PFSK-1 (cell line): ENCODE results near the gene SESN2.

Experiments
- POLR2AphosphoS5 ChIP-seq: IDR thresholded peaks from 2 replicates; pipeline ENCODE4 v1.6.1; 2012; ENCODE audit warnings: low read depth, mild to moderate bottlenecking, control low read depth, low read length, moderate library complexity
- TF ChIP-seq, protein P1 (sequence below), 2 experiments: IDR thresholded peaks; 2 replicates each; pipeline versions ENCODE4 v1.6.1 to v1.8.0; 2011 to 2012; ENCODE audit warnings: low read depth in 2 of 2, low read length in 2 of 2, control low read depth in 1 of 2, inconsistent platforms in 1 of 2, mild to moderate bottlenecking in 1 of 2, moderate library complexity in 1 of 2; ENCODE audit not compliant: insufficient read depth in 1 of 2

DNA sequence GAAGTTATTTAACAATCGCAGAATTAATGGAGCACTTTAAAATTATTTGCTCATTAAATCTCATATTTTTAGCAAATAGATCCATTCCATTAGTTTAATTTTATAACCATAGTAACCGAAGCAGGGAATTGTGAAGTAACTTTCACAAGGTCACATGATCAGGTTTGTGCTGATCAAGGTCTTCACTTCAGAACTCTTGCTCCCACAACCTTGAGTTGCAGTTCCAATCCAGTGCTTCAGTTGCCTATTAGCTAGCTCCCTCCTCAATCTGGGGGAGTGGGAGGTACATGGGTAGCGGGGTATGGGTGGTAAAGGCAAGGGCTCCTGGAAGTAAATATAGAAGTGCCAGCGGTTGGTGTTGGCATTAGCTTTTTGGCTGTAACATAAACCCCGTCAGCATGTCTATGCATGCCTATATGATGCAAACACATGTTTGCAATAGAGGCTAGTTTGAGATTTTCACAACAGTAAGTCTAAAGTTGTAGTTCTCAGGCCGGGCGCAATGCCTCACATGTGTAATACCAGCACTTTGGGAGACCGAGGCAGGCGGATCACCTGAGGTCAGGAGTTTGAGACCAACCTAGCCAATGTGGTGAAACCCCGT is 17.6 kb upstream of the SESN2 start:
- no peak for TF ChIP-seq POLR2AphosphoS5
- TF ChIP-seq, protein P1, sequence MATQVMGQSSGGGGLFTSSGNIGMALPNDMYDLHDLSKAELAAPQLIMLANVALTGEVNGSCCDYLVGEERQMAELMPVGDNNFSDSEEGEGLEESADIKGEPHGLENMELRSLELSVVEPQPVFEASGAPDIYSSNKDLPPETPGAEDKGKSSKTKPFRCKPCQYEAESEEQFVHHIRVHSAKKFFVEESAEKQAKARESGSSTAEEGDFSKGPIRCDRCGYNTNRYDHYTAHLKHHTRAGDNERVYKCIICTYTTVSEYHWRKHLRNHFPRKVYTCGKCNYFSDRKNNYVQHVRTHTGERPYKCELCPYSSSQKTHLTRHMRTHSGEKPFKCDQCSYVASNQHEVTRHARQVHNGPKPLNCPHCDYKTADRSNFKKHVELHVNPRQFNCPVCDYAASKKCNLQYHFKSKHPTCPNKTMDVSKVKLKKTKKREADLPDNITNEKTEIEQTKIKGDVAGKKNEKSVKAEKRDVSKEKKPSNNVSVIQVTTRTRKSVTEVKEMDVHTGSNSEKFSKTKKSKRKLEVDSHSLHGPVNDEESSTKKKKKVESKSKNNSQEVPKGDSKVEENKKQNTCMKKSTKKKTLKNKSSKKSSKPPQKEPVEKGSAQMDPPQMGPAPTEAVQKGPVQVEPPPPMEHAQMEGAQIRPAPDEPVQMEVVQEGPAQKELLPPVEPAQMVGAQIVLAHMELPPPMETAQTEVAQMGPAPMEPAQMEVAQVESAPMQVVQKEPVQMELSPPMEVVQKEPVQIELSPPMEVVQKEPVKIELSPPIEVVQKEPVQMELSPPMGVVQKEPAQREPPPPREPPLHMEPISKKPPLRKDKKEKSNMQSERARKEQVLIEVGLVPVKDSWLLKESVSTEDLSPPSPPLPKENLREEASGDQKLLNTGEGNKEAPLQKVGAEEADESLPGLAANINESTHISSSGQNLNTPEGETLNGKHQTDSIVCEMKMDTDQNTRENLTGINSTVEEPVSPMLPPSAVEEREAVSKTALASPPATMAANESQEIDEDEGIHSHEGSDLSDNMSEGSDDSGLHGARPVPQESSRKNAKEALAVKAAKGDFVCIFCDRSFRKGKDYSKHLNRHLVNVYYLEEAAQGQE (IDR thresholded peaks at IDR 0.05; ENCODE audit: insufficient read depth in 1 of 2, low read depth in 2 of 2, low read length in 2 of 2): no peak
